HG03097 (cell line): Measurements from ENCODE around the gene SYNCRIP.
"Not testable (repeated sequence)": the region's sequence is repeated elsewhere in the genome, so short reads cannot be mapped to it uniquely, and the experiment has no call there.

Source experiments
- ATAC-seq: cut with Tn5 transposase; IDR thresholded peaks from one replicate; pipeline ENCODE4 v1.9.1; 2021; ENCODE audit not compliant: unreplicated experiment, low FRiP score

Gene SYNCRIP

GRCh38 chr6:85672050-85672449 lies 29.4 kb upstream of the SYNCRIP start:
- ATAC-seq: no peak

- no peak for ATAC-seq
Observed at GRCh38 chr6:85670573-85670972, 27.9 kb upstream of the SYNCRIP start.

- ATAC-seq: peak; percentile 96
Observed at GRCh38 chr6:85669735-85670194, 27.1 kb upstream of the SYNCRIP start.

GRCh38 chr6:85662251-85662650 lies 19.6 kb upstream of the SYNCRIP start:
- no peak for ATAC-seq

- ATAC-seq: no peak
Observed at GRCh38 chr6:85660181-85660611, 17.5 kb upstream of the SYNCRIP start.

GRCh38 chr6:85650606-85651005 lies 7.9 kb upstream of the SYNCRIP start:
- no peak for ATAC-seq

GRCh38 chr6:85644279-85644762 lies 1.6 kb upstream of the SYNCRIP start:
- ATAC-seq: no peak

GRCh38 chr6:85643537-85644278 lies 1.0 kb upstream of the SYNCRIP start:
- ATAC-seq: peak; percentile 53

- no peak for ATAC-seq
Observed at GRCh38 chr6:85641897-85642773, 551 bp downstream of the SYNCRIP start.

GRCh38 chr6:85641522-85641896 lies 1.2 kb downstream of the SYNCRIP start:
- ATAC-seq: no peak

GRCh38 chr6:85640821-85641220 lies 1.9 kb downstream of the SYNCRIP start:
- ATAC-seq: no peak

GRCh38 chr6:85637579-85637978 lies 5.1 kb downstream of the SYNCRIP start:
- no peak for ATAC-seq

- no peak for ATAC-seq
Observed at GRCh38 chr6:85632164-85632942, 10.3 kb downstream of the SYNCRIP start.

GRCh38 chr6:85631117-85631516 lies 11.6 kb downstream of the SYNCRIP start:
- not testable (repeated sequence) for ATAC-seq

- ATAC-seq: no peak
Observed at GRCh38 chr6:85628353-85628752, 14.3 kb downstream of the SYNCRIP start.

GRCh38 chr6:85620308-85620707 lies 22.4 kb downstream of the SYNCRIP start:
- no peak for ATAC-seq

GRCh38 chr6:85614780-85615179 lies 27.9 kb downstream of the SYNCRIP start:
- no peak for ATAC-seq

- ATAC-seq: no peak
Observed at GRCh38 chr6:85612690-85613474, 29.8 kb downstream of the SYNCRIP start.

- no peak for ATAC-seq
Observed at GRCh38 chr6:85610182-85610895, 32.3 kb downstream of the SYNCRIP start.
